GM18870 (cell line): ENCODE results near the gene TMEM132C.

Source experiments
- ATAC-seq: cut with Tn5 transposase; IDR thresholded peaks from one replicate; pipeline ENCODE4 v1.9.1; 2021; ENCODE audit warnings: moderate library complexity; ENCODE audit not compliant: unreplicated experiment

Gene TMEM132C

DNA sequence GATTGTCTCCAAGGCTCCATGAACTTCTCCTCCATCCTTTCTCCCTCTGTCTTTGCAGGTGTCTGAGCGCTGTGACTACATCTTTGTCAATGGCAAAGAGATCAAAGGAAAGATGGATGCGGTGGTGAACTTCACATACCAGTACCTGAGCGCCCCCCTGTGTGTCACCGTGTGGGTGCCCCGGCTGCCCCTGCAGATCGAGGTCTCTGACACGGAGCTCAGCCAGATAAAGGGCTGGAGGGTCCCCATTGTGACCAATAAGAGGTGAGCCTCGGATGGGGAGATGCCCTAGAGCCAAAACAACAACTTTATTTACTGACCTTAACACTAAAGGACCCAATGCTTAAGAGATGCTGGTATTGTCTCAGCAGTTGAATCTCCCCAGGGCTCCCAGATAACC lies 426.8 kb downstream of the TMEM132C start:
- no peak for ATAC-seq

DNA sequence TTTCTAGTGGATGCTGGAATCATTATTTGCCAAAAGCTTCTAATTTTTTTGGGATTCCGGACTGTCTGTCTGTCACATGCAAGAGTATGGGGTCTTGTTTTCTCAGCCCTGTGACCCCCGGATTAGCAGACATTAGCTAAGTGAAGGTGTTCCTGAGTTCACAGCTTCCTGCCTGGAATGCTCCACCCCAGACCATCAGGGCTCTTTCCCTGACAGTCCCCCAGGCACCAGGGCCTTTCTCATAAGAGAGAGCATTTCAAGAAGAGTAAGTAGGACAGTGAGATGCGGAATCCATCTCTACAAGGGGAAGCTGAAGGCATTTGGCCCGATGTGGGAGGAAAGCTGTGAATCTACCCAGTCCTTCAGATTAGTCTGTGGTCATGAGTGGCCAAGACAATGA lies 427.5 kb downstream of the TMEM132C start:
- ATAC-seq, result no peak

GRCh38 chr12:128695697-128696096 lies 428.7 kb downstream of the TMEM132C start:
- no peak for ATAC-seq

DNA sequence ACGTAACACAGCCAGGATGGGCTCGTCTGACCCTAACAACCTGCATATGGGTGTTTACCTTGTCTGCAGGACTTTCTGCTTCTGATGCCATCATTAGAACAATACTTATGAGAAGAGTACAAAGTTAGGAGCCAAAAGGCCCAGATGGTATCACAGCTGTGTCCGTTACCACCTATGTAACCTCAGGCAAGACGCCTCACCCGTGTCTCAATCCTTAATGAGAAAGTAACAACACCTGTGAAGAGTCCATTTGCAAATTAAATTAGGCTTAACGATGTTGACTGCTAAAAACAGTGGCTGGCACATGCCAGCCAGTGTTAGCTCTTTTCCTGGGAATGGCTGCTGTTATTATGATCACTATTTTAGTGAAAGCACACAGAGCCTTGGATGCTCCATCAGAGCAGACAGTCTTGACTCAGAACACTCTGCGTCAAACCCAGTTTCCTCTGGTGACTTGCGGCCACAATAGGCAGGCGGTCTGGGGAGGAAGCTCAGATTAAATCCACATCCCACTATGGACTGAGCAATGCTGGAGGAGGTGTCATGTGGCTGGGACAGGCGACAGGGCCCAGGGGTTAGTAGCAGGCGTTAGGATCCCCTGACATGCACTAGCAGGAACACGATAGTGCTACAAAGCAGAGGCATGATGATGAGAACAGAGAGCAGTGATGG lies 431.5 kb downstream of the TMEM132C start:
- no peak for ATAC-seq

DNA sequence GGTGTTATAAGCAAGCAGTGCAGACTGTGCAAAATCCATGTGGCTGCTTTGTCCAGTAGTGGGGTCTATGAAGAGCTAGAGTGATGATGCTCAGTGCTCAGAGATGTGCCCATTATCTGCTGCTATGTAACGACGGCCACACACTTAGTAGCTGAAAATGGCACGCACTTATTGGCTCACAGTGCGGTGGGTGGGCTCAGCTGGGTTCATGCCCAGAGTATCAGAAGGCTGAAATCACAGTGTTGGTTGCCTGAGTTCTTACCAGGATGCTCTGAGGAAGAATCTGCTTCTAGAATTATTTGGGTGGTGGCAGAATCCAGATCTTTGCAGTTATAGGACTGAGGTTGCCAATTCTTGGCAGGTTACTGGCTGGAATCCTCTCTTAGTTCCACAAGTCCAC lies 432.1 kb downstream of the TMEM132C start:
- no peak for ATAC-seq

GRCh38 chr12:128702371-128702770 lies 435.4 kb downstream of the TMEM132C start:
- ATAC-seq, result no peak

DNA sequence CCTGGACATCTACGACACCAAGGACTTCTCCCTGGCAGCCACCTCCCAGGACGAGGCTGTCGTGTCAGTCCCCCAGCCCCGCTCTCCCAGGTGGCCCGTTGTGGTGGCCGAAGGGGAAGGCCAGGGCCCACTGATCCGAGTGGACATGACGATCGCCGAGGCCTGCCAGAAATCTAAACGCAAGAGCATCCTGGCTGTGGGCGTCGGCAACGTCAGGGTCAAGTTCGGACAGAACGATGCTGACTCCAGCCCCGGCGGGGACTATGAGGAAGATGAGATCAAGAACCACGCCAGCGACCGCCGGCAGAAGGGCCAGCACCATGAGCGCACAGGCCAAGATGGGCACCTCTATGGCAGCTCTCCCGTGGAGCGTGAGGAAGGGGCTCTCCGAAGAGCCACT lies 438.2 kb downstream of the TMEM132C start:
- ATAC-seq, result no peak

- ATAC-seq, result no peak
Measured at GRCh38 chr12:128707488-128707887, 440.5 kb downstream of the TMEM132C start.

DNA sequence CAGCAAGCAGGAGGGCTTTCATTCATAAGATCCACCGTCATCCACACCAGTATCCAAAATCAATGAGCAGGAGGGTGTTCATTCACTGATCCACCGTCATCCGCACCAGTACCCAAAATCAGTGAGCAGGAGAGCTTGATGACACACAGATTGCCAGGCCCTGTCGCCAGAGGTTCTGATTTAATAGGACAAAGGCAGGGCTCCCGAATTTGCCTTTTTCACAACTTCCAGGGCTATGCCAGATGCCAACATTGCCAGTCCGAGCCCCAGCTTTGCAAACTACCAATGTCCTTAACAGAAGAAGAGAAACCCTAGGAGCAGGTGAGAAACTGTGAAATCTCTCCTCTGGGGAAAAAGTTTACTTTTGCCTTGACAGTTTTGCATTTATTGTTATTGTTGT lies 441.8 kb downstream of the TMEM132C start:
- no peak for ATAC-seq

DNA sequence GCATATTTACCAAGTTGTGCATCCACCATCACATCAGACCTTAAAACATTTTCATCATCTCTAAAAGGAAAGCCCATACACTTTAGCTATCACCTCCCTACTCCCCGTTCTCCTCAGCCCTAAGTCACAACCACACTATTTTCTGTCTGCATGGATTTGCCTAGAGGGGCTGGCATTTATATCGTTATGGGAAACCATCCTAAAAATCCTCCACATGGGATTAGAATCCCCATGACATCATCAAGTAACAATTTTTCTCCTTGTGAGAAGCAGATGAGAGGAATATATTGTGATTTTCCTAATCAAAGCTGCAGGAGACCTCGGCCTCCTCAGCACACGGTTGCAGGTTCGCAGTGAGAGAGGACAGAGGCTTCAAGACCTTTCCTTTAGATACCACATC lies 442.7 kb downstream of the TMEM132C start:
- ATAC-seq, result no peak

DNA sequence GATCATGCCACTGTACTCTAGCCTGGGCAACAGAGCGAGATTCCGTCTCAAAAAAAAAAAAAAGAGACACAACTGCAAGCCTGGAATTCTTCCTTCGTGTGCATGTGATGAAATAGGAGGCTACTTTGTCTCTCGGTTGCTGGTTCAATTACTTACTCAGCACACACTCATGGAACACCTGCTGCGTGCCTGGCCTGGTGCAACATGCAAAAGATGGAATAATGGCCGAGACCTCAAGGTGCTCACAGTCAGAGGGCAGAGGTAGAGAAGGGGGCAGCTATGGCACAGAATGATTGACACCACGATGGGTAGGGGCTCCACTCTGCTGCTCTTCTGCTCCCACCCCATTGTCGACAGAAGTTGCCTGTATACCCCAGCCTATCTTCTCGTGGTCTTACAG lies 444.5 kb downstream of the TMEM132C start:
- no peak for ATAC-seq

GRCh38 chr12:128712622-128713021 lies 445.7 kb downstream of the TMEM132C start:
- ATAC-seq, result no peak

- no peak for ATAC-seq
Measured at GRCh38 chr12:128715485-128715884, 448.5 kb downstream of the TMEM132C start.

DNA sequence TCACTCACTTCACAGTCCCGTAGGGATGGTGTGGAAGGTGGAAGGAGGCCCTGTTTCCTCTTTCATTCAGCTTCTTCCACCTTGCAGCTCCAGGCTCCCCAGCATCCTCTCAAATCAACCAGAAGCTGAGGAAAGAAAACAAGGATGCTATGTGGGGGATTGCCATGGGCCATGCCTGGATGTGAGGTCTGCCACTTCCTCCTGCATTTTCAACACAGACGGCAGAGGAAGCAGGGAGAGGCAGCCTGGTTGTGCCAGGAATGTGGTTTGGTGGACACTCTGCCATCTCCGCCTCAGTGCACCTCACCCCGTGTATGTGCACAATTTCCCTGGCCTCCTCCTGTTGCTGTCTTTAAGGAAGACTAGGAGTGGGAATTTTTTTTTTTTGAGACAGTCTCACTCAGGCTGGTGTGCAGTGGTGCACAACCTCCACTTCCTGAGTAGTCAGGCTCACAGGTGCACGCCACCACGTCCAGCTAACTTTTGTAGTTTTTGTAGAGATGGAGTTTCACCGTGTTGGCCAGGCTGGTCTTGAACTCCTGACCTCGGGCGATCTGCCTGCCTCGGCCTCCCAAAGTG lies 457.6 kb downstream of the TMEM132C start:
- ATAC-seq, result no peak

GRCh38 chr12:128726886-128727285 lies 459.9 kb downstream of the TMEM132C start:
- no peak for ATAC-seq

DNA sequence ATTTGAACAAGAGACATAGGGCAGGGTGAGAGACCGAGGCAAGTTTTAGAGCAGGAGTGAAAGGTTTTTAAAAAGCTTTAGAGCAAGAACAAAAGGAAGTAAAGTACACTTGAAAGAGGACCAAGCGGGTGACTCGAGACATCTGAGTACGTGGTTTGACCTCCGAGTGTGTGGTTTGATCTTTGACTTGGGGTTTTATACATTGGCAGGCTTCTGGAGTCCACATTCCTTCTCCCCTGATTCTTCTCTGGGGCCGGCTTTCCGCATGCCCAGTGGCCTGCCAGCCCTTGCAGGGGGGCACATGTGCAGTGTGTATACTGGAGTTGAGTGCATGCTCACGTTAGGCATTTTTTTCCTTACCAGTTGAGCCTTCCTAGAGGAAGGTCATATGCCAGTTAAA lies 460.5 kb downstream of the TMEM132C start:
- no peak for ATAC-seq

- ATAC-seq, result no peak
Measured at GRCh38 chr12:128727999-128728398, 461.0 kb downstream of the TMEM132C start.

- no peak for ATAC-seq
Measured at GRCh38 chr12:128729628-128730121, 462.7 kb downstream of the TMEM132C start.

- no peak for ATAC-seq
Measured at GRCh38 chr12:128734371-128734770, 467.4 kb downstream of the TMEM132C start.

- no peak for ATAC-seq
Measured at GRCh38 chr12:128737292-128737966, 470.5 kb downstream of the TMEM132C start.

DNA sequence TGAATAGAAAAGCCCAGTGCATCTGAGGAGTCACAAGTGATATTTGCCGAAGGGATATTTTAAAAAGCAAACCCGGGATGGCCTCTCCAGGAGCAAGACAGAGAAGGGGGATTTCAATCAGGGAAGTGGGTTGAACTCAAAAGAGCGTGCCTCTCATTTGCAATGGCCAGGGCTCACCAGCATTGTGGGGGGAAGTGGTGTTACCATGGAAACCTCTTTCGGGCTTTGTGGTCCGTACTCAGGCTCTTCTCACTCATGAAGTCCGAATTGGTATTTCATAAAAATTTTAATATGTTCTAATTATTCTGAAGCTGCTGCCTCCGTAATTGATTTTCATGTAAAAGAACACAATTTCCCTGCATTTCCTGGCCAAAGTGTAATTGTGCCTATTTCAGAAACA lies 476.9 kb downstream of the TMEM132C start:
- ATAC-seq, result no peak
